OCI-LY3 (cell line): Measurements from ENCODE around the gene MLPH.

Experiments used
- H2AFZ ChIP-seq: fragments of 200-600, 300-600 bp; shearing (Covaris generic); 2 replicates; pipeline ENCODE4 v1.6.0; 2014; ENCODE audit warnings: antibody characterized with exemption, low read depth, low read length
- H3K27ac ChIP-seq: fragments of 200-600, 300-600 bp; sonication (generic); 2 replicates; pipeline ENCODE4 v1.5.1; 2014; ENCODE audit warnings: mild to moderate bottlenecking, low read length, moderate library complexity, mixed read lengths
- H3K27me3 ChIP-seq: fragments of 200-600, 300-600 bp; sonication (generic); 2 replicates; pipeline ENCODE4 v1.6.1; 2014; ENCODE audit warnings: low read depth, low read length, mixed read lengths
- H3K36me3 ChIP-seq: fragments of 200-600, 300-600 bp; sonication (generic); replicated peaks from 2 replicates; pipeline ENCODE3; 2014; ENCODE audit warnings: low read depth, low read length, mixed read lengths
- H3K4me1 ChIP-seq: fragments of 300-600, 200-600 bp; sonication (generic); 2 replicates; pipeline ENCODE4 v1.6.1; 2014; ENCODE audit warnings: low read length, mixed read lengths
- H3K4me2 ChIP-seq: fragments of 200-600, 300-600 bp; sonication (generic); 2 replicates; pipeline ENCODE4 v1.6.1; 2014; ENCODE audit warnings: low read length, mixed read lengths
- H3K4me3 ChIP-seq: fragments of 300-600, 200-600 bp; sonication (generic); 2 replicates; pipeline ENCODE4 v1.5.1; 2014; ENCODE audit warnings: antibody characterized with exemption, mild to moderate bottlenecking, low read length, moderate library complexity
- H3K79me2 ChIP-seq: fragments of 300-600, 200-600 bp; shearing (Covaris generic); 2 replicates; pipeline ENCODE4 v1.6.1; 2014; ENCODE audit warnings: mild to moderate bottlenecking, low read length, mixed read lengths
- H3K9ac ChIP-seq: fragments of 300-600, 200-600 bp; shearing (Covaris generic); 2 replicates; pipeline ENCODE4 v1.6.0; 2014; ENCODE audit warnings: mild to moderate bottlenecking, low read length, moderate library complexity
- H3K9me3 ChIP-seq: fragments of 200-600, 300-600 bp; shearing (Covaris generic); 2 replicates; pipeline ENCODE4 v1.6.1; 2014; ENCODE audit warnings: low read length, mixed read lengths; ENCODE audit not compliant: insufficient read depth
- H4K20me1 ChIP-seq: fragments of 200-600, 300-600 bp; sonication (generic); 2 replicates; pipeline ENCODE4 v1.6.1; 2016; ENCODE audit warnings: low read length, mixed read lengths; ENCODE audit not compliant: insufficient read depth
- CTCF ChIP-seq: fragments of 200-600, 300-600 bp; sonication (generic); IDR thresholded peaks from 2 replicates; pipeline ENCODE4 v1.5.1; 2014; ENCODE audit warnings: antibody characterized with exemption, low read length, low read depth
- EZH2phosphoT487 ChIP-seq: fragments of 200-600 bp; shearing (Covaris generic); IDR thresholded peaks from 2 replicates; pipeline ENCODE4 v1.6.1; 2018; ENCODE audit warnings: antibody characterized with exemption, mixed run types, low read depth

Gene MLPH

GRCh38 chr2:237469849-237470248 lies 17.2 kb upstream of the MLPH start:
- peaks cover 13% of the 10 kb centered on the region for H3K4me1 ChIP-seq
- H2AFZ ChIP-seq, result no peak overlapping the region
- H3K4me3 ChIP-seq, result no peak overlapping the region
- no peak overlapping the region for H3K27ac ChIP-seq
- no peak overlapping the region for H3K9ac ChIP-seq
- no peak overlapping the region for H3K4me2 ChIP-seq
- H4K20me1 ChIP-seq, result no peaks in the 10 kb centered on the region
- no peaks in the 10 kb centered on the region for H3K36me3 ChIP-seq
- H3K9me3 ChIP-seq, result no peaks in the 10 kb centered on the region
- H3K27me3 ChIP-seq, result no peaks in the 10 kb centered on the region
- H3K79me2 ChIP-seq, result no peaks in the 10 kb centered on the region
- TF ChIP-seq CTCF, result no peak

GRCh38 chr2:237470914-237471313 lies 16.1 kb upstream of the MLPH start:
- Histone ChIP-seq H4K20me1 (no peaks in the 10 kb centered on the region), H3K27me3 (no peaks in the 10 kb centered on the region), H3K9me3 (no peaks in the 10 kb centered on the region), H3K4me2 (no peak overlapping the region), H2AFZ (no peak overlapping the region), H3K4me3 (no peak overlapping the region), H3K79me2 (no peaks in the 10 kb centered on the region), H3K9ac (no peak overlapping the region), H3K27ac (no peak overlapping the region), H3K36me3 (no peaks in the 10 kb centered on the region), H3K4me1 (peaks cover 13% of the 10 kb centered on the region)
- TF ChIP-seq EZH2phosphoT487 (no peak), CTCF (no peak)

GRCh38 chr2:237471438-237472186 lies 15.4 kb upstream of the MLPH start:
- Histone ChIP-seq H3K36me3 (no peaks in the 10 kb centered on the region), H3K4me3 (no peak overlapping the region), H3K9ac (no peak overlapping the region), H2AFZ (no peak overlapping the region), H3K79me2 (no peaks in the 10 kb centered on the region), H3K9me3 (no peaks in the 10 kb centered on the region), H3K27ac (no peak overlapping the region), H3K4me2 (no peak overlapping the region), H3K27me3 (peaks cover 4% of the 10 kb centered on the region), H3K4me1 (peaks cover 13% of the 10 kb centered on the region), H4K20me1 (no peaks in the 10 kb centered on the region)
- TF ChIP-seq CTCF, result peak; percentile 34
- TF ChIP-seq EZH2phosphoT487, result no peak

- Histone ChIP-seq H3K27me3 (peaks cover 7% of the 10 kb centered on the region), H3K9ac (no peak overlapping the region), H3K27ac (no peak overlapping the region), H3K79me2 (no peaks in the 10 kb centered on the region), H3K4me1 (peaks cover 13% of the 10 kb centered on the region), H2AFZ (no peak overlapping the region), H3K4me3 (no peak overlapping the region), H4K20me1 (no peaks in the 10 kb centered on the region), H3K4me2 (no peak overlapping the region), H3K36me3 (no peaks in the 10 kb centered on the region), H3K9me3 (no peaks in the 10 kb centered on the region)
- TF ChIP-seq EZH2phosphoT487 (no peak), CTCF (no peak)
These were observed 14.8 kb upstream of the MLPH start for GRCh38 chr2:237472187-237472712.
